Nephron progenitor cell (in vitro differentiated cells): ENCODE measurements around the gene TJAP1.
A peak's percentile ranks its signal among the peaks of the same experiment; 100 is the strongest.

Experiments used
- DNase-seq: peaks from one replicate; pipeline ENCODE4 v3.0.0; 2021
- H3K27ac Mint-ChIP-seq: 2 replicates; pipeline ENCODE4 v1.8.0; 2021; ENCODE audit warnings: mild to moderate bottlenecking, moderate library complexity, mixed read lengths
- H3K27me3 Mint-ChIP-seq: 2 replicates; pipeline ENCODE4 v1.8.0; 2021; ENCODE audit warnings: mild to moderate bottlenecking, low read depth, mixed read lengths; ENCODE audit not compliant: poor library complexity
- H3K36me3 Mint-ChIP-seq: 2 replicates; pipeline ENCODE4 v1.8.0; 2021; ENCODE audit warnings: low read depth, mixed read lengths
- H3K4me1 Mint-ChIP-seq: 2 replicates; pipeline ENCODE4 v1.8.0; 2021; ENCODE audit warnings: mixed read lengths
- H3K4me3 Mint-ChIP-seq: 2 replicates; pipeline ENCODE4 v1.8.0; 2021; ENCODE audit warnings: mild to moderate bottlenecking, moderate library complexity, mixed read lengths
- H3K9me3 Mint-ChIP-seq: 2 replicates; pipeline ENCODE4 v1.8.0; 2021; ENCODE audit warnings: mild to moderate bottlenecking, moderate library complexity, mixed read lengths
- CTCF ChIP-seq: fragments of 200-600 bp; sonication (generic); IDR thresholded peaks from 2 replicates; pipeline ENCODE4 v1.5.0; 2021; ENCODE audit warnings: antibody characterized with exemption

TJAP1 gene

GRCh38 chr6:43490523-43490939 is 13.2 kb downstream of the TJAP1 start:
- Mint-ChIP-seq H3K27ac (no peak overlapping the region), H3K27me3 (no peaks in the 10 kb centered on the region), H3K36me3 (no peaks in the 10 kb centered on the region), H3K9me3 (no peaks in the 10 kb centered on the region), H3K4me1 (peaks cover 21% of the 10 kb centered on the region), H3K4me3 (no peak overlapping the region)
- no peak for TF ChIP-seq CTCF
- DNase-seq, result no peak

- Mint-ChIP-seq H3K9me3 (no peaks in the 10 kb centered on the region), H3K4me1 (peaks cover 36% of the 10 kb centered on the region)
- DNase-seq, result no peak
These were observed 14.6 kb downstream of the TJAP1 start for GRCh38 chr6:43491750-43492661.

GRCh38 chr6:43492673-43493072 is 15.3 kb downstream of the TJAP1 start:
- DNase-seq, result no peak
- H3K27ac Mint-ChIP-seq, result peak overlapping the region; percentile 49

More at GRCh38 chr6:43491750-43492661, 14.6 kb downstream of the TJAP1 start:
- H3K27ac Mint-ChIP-seq, result no peak overlapping the region
- H3K4me3 Mint-ChIP-seq, result no peak overlapping the region
- no peak for TF ChIP-seq CTCF
- H3K27me3 Mint-ChIP-seq, result no peaks in the 10 kb centered on the region
- H3K36me3 Mint-ChIP-seq, result no peaks in the 10 kb centered on the region

GRCh38 chr6:43493230-43493629 is 15.9 kb downstream of the TJAP1 start:
- Mint-ChIP-seq H3K36me3 (no peaks in the 10 kb centered on the region), H3K9me3 (no peaks in the 10 kb centered on the region), H3K27me3 (no peaks in the 10 kb centered on the region), H3K27ac (peak overlapping the region; percentile 91), H3K4me1 (peaks cover 42% of the 10 kb centered on the region), H3K4me3 (no peak overlapping the region)
- DNase-seq, result no peak
- no peak for TF ChIP-seq CTCF

More at GRCh38 chr6:43492673-43493072, 15.3 kb downstream of the TJAP1 start:
- Mint-ChIP-seq H3K27me3 (no peaks in the 10 kb centered on the region), H3K4me1 (peaks cover 42% of the 10 kb centered on the region), H3K36me3 (no peaks in the 10 kb centered on the region), H3K9me3 (no peaks in the 10 kb centered on the region), H3K4me3 (no peak overlapping the region)
- TF ChIP-seq CTCF, result no peak

GRCh38 chr6:43493833-43494232 is 16.5 kb downstream of the TJAP1 start:
- no peaks in the 10 kb centered on the region for H3K27me3 Mint-ChIP-seq
- DNase-seq, result no peak
- H3K4me3 Mint-ChIP-seq, result no peak overlapping the region
- peaks cover 36% of the 10 kb centered on the region for H3K4me1 Mint-ChIP-seq
- H3K36me3 Mint-ChIP-seq, result no peaks in the 10 kb centered on the region
- H3K27ac Mint-ChIP-seq, result no peak overlapping the region
- TF ChIP-seq CTCF, result no peak
- H3K9me3 Mint-ChIP-seq, result no peaks in the 10 kb centered on the region

- Mint-ChIP-seq H3K27me3 (no peaks in the 10 kb centered on the region), H3K9me3 (no peaks in the 10 kb centered on the region), H3K27ac (no peak overlapping the region), H3K4me3 (no peak overlapping the region), H3K4me1 (peaks cover 32% of the 10 kb centered on the region), H3K36me3 (peaks cover under 1% of the 10 kb centered on the region)
- no peak for DNase-seq
- TF ChIP-seq CTCF, result no peak
These were observed 17.0 kb downstream of the TJAP1 start for GRCh38 chr6:43494321-43494720.
